ENCODE results near the gene TMED9.
"Not testable (repeated sequence)": the region's sequence is repeated elsewhere in the genome, so short reads cannot be mapped to it uniquely, and the experiment has no call there.

Gene TMED9

GRCh38 chr5:177620560-177620959 is 28.6 kb downstream of the TMED9 start:
- intact Hi-C loops (cut with micrococcal nuclease), result no loop called here
- Mint-ChIP-seq H3K36me3 (ENCODE audit: low read depth) (peaks cover 98% of the 10 kb centered on the region), H3K4me3 (no peak overlapping the region), H3K4me1 (ENCODE audit: low read depth) (no peaks in the 10 kb centered on the region), H3K27ac (no peak overlapping the region), H3K27me3 (no peaks in the 10 kb centered on the region), H3K9me3 (no peaks in the 10 kb centered on the region)

- H3K27me3 Mint-ChIP-seq; H3K9me3 Mint-ChIP-seq; H3K4me1 Mint-ChIP-seq (ENCODE audit: low read depth); H3K4me3 Mint-ChIP-seq; intact Hi-C loops (cut with micrococcal nuclease); H3K27ac Mint-ChIP-seq: not testable (repeated sequence)
- peaks cover 83% of the 10 kb centered on the region for H3K36me3 Mint-ChIP-seq (ENCODE audit: low read depth)
Measured at GRCh38 chr5:177624172-177624571, 32.2 kb downstream of the TMED9 start.

GRCh38 chr5:177630186-177630585 is 38.2 kb downstream of the TMED9 start:
- H3K27me3 Mint-ChIP-seq; H3K9me3 Mint-ChIP-seq; H3K4me1 Mint-ChIP-seq (ENCODE audit: low read depth); intact Hi-C loops (cut with micrococcal nuclease); H3K4me3 Mint-ChIP-seq: not testable (repeated sequence)
- H3K27ac Mint-ChIP-seq, result peak overlapping the region; percentile 21
- H3K36me3 Mint-ChIP-seq (ENCODE audit: low read depth), result peaks cover 39% of the 10 kb centered on the region

GRCh38 chr5:177634912-177635311 is 42.9 kb downstream of the TMED9 start:
- Mint-ChIP-seq H3K36me3 (ENCODE audit: low read depth) (peaks cover 25% of the 10 kb centered on the region), H3K9me3 (peaks cover 29% of the 10 kb centered on the region)
- H3K4me3 Mint-ChIP-seq; H3K4me1 Mint-ChIP-seq (ENCODE audit: low read depth); H3K27ac Mint-ChIP-seq; H3K27me3 Mint-ChIP-seq; intact Hi-C loops (cut with micrococcal nuclease): not testable (repeated sequence)

- not testable (repeated sequence) for H3K27me3 Mint-ChIP-seq
Measured at GRCh38 chr5:177645462-177645861, 53.5 kb downstream of the TMED9 start.

More at GRCh38 chr5:177645462-177645861, 53.5 kb downstream of the TMED9 start:
- H3K27ac Mint-ChIP-seq; H3K36me3 Mint-ChIP-seq (ENCODE audit: low read depth); H3K4me3 Mint-ChIP-seq; H3K9me3 Mint-ChIP-seq; H3K4me1 Mint-ChIP-seq (ENCODE audit: low read depth); intact Hi-C loops (cut with micrococcal nuclease): not testable (repeated sequence)
